ENCODE measurements around the gene ARFRP1. TPM values are rescaled to one million over a fixed set of nuclear protein-coding genes. Genes with fewer than 3 reads are reported as not detected.
A peak's percentile ranks its signal among the peaks of the same experiment; 100 is the strongest.

ARFRP1 gene
- total RNA-seq, 1 experiment from 2014 or later = 30.2 TPM

DNA sequence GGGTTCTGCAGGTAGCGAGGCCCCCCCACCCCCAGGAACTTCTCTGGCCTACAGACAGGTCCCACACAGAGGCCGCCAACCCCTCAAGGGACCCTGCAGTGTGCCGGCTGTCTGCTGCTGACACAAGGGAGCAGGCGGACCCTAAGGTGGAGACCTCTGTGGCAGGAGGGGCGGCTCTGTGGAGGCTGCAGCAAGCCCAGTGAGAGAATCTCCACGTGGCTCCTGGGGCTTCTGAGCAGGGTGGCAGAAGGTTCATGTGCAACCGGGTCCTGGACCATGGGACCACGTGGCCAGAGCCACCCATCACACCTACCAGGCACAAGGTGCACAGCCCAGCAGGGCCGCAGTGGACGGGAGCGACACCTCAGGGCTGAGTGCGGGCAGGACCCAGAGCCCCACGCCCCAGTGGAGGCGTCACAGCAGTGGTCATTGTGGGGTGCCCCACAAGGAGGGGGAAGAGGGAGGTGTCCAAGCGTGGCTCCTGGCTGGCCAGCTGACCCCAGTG is 4.3 kb downstream of the ARFRP1 start:
- no peak overlapping the region for H3K27ac Mint-ChIP-seq
- H3K4me3 Mint-ChIP-seq = no peak overlapping the region
- CTCF ChIA-PET = interaction anchor here (1.4 to 2.0 kb wide), 2 partner anchors 35 to 72 kb away, joined by 3 to 5 read pairs; no protein-coding TSS in a partner anchor
- no peaks in the 10 kb centered on the region for H3K9me3 Mint-ChIP-seq
- H3K36me3 Mint-ChIP-seq = peaks cover 17% of the 10 kb centered on the region
- TF ChIP-seq, protein P1, sequence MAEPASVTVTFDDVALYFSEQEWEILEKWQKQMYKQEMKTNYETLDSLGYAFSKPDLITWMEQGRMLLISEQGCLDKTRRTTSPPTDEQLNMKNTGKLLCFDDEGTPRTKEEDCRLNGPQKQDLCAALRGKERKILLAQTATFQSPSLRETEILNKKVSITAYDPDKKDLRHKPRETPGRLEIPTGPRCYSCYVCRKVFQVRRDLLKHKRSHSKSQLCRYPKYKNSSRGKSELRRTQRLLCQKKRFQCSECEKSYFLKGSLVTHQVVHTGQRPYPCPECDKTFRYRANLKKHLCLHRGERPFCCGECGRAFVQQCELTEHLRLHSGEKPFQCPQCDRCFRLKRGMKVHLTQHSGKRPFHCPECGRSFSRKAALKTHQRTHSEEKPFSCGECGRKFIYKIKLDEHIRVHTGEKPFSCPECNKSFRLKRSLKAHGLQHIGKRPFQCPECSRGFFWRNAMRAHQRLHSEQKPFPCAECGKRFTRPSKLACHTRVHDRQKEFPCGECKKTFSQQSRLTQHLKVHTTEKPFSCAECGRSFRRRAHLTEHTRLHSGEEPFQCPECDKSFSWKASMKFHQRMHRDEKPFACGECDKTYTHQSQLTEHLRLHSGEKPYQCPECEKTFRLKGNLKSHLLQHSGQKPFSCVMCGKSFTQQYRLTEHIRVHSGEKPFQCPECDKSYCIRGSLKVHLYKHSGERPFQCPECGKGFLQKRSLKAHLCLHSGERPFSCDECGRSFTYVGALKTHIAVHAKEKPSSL (CRISPR knock-in tag; conservative IDR thresholded peaks at IDR 0.05) = no peak
- no peak for TF ChIP-seq GRHL2 (CRISPR knock-in tag; IDR thresholded peaks at IDR 0.05; ENCODE audit: insufficient replicate concordance, severe bottlenecking)
- TF ChIP-seq, protein P2, sequence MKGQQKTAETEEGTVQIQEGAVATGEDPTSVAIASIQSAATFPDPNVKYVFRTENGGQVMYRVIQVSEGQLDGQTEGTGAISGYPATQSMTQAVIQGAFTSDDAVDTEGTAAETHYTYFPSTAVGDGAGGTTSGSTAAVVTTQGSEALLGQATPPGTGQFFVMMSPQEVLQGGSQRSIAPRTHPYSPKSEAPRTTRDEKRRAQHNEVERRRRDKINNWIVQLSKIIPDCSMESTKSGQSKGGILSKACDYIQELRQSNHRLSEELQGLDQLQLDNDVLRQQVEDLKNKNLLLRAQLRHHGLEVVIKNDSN (CRISPR knock-in tag; IDR thresholded peaks at IDR 0.05) = no peak
- no peak for TF ChIP-seq SP1 (CRISPR knock-in tag; conservative IDR thresholded peaks at IDR 0.05)
- TF ChIP-seq SOX15 (CRISPR knock-in tag; IDR thresholded peaks at IDR 0.05) = no peak
- TF ChIP-seq FOXK1 (CRISPR knock-in tag; IDR thresholded peaks at IDR 0.05) = no peak
- no peak for TF ChIP-seq PRRX2 (CRISPR knock-in tag; IDR thresholded peaks at IDR 0.05)
- no peak for TF ChIP-seq ATF1 (CRISPR knock-in tag; IDR thresholded peaks at IDR 0.05)
- no peak for DNase-seq (ENCODE audit: low spot score)
- no peaks in the 10 kb centered on the region for H3K27me3 Mint-ChIP-seq (ENCODE audit: low read depth)
- POLR2A ChIA-PET = no interaction called here
- H3K4me1 Mint-ChIP-seq = peaks cover 6% of the 10 kb centered on the region
- ATAC-seq = no peak

DNA sequence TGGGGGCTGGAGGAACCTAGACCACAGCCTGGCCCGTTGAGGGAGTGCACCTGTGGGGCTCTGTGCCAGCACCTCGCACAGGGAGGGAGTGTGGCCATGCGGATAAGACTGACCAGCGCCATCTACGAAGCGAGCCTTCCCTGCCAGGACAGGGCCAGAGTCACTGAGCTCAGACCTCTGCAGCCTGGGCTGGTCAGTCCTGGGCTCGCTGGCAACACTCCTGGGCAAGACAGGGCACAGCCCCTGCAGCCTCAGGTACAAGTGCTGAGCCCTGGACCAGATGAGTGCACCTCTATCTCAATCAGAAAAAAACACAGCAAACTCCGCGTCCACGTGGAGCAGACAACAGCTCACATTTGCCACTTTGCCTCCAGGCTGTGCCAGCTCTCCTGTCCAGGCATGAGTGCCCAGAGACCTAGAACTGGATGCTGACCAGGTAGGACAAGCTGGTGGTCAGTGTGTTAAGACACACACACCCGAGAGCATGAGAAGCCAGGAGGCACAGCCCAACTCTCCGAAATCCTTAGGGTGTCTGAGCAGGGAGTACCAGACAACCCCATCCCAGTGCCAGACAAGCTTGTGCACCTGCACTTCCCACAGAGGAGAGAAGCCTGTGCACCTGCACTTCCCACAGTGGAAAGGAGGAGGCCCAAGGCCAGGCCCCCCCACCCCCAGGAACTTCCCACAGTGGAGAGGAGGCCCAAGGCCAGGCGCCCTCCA is 4.9 kb downstream of the ARFRP1 start:
- peaks cover 15% of the 10 kb centered on the region for H3K36me3 Mint-ChIP-seq
- H3K4me3 Mint-ChIP-seq = no peak overlapping the region
- no peak overlapping the region; the same call in 1 of the 2 replicates for H3K27ac Mint-ChIP-seq
- TF ChIP-seq, protein P3, sequence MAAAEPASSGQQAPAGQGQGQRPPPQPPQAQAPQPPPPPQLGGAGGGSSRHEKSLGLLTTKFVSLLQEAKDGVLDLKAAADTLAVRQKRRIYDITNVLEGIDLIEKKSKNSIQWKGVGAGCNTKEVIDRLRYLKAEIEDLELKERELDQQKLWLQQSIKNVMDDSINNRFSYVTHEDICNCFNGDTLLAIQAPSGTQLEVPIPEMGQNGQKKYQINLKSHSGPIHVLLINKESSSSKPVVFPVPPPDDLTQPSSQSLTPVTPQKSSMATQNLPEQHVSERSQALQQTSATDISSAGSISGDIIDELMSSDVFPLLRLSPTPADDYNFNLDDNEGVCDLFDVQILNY (CRISPR knock-in tag; IDR thresholded peaks at IDR 0.05) = no peak
- TF ChIP-seq, protein P4, sequence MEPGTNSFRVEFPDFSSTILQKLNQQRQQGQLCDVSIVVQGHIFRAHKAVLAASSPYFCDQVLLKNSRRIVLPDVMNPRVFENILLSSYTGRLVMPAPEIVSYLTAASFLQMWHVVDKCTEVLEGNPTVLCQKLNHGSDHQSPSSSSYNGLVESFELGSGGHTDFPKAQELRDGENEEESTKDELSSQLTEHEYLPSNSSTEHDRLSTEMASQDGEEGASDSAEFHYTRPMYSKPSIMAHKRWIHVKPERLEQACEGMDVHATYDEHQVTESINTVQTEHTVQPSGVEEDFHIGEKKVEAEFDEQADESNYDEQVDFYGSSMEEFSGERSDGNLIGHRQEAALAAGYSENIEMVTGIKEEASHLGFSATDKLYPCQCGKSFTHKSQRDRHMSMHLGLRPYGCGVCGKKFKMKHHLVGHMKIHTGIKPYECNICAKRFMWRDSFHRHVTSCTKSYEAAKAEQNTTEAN (CRISPR knock-in tag; IDR thresholded peaks at IDR 0.05) = no peak
- TF ChIP-seq MYBL2 (CRISPR knock-in tag; IDR thresholded peaks at IDR 0.05) = no peak
- TF ChIP-seq CREM (CRISPR knock-in tag; IDR thresholded peaks at IDR 0.05) = no peak
- TF ChIP-seq FOXK1 (CRISPR knock-in tag; IDR thresholded peaks at IDR 0.05) = no peak
- no peak for TF ChIP-seq KAT7 (CRISPR knock-in tag; IDR thresholded peaks at IDR 0.05; ENCODE audit: borderline replicate concordance)
- TF ChIP-seq ZNF232 (CRISPR knock-in tag; IDR thresholded peaks at IDR 0.05) = no peak
- no peak for TF ChIP-seq TP53 (CRISPR knock-in tag; IDR thresholded peaks at IDR 0.05)
- no peaks in the 10 kb centered on the region for H3K27me3 Mint-ChIP-seq (ENCODE audit: low read depth)
- CTCF ChIA-PET = interaction anchor here (1.4 to 2.0 kb wide), 2 partner anchors 36 to 73 kb away, joined by 3 to 5 read pairs; no protein-coding TSS in a partner anchor
- DNase-seq (ENCODE audit: low spot score) (no peak), ATAC-seq (no peak)
- H3K9me3 Mint-ChIP-seq = no peaks in the 10 kb centered on the region
- H3K4me1 Mint-ChIP-seq = peaks cover 5% of the 10 kb centered on the region
- POLR2A ChIA-PET = no interaction called here

DNA sequence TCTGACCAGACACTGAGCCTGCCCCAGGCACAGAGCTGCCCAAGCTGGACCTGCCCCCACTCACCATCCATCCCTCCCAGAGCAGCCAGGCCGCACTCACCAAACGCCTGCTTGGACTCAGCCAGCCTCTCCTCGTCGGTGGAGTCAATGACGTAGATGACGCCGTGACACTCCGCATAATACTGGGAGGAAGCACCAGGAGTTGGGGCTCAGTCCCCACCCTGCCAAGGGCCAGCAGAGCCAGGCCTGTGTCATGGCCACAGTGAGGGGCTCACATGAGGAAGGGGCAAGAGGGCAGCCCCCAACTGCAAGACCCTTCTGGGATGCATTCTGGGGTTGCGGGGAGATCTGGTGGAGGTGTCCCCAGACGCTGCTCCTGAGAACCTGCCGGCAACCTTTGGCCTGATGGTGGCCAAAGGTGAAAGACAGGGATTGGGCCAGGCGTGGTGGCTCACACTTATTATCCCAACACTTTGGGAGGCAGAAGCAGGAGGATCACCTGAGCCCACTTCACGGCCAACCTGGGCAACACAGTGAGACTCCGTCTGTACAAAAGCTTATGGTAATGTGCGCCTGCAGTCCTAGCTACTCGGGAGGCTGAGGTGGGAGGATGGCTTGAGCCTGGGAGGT is 5.6 kb downstream of the ARFRP1 start:
- no peak for TF ChIP-seq RELA (CRISPR knock-in tag; IDR thresholded peaks at IDR 0.05; ENCODE audit: borderline replicate concordance)
- TF ChIP-seq ZNF121 (CRISPR knock-in tag; IDR thresholded peaks at IDR 0.05) = peak; percentile 21; the same call in 1 of the 2 replicates
- POLR2A ChIA-PET = no interaction called here
- ATAC-seq (no peak), DNase-seq (ENCODE audit: low spot score) (no peak)
- Mint-ChIP-seq H3K27me3 (ENCODE audit: low read depth) (no peaks in the 10 kb centered on the region), H3K4me3 (no peak overlapping the region), H3K9me3 (no peaks in the 10 kb centered on the region), H3K27ac (no peak overlapping the region), H3K36me3 (peaks cover 15% of the 10 kb centered on the region), H3K4me1 (peaks cover 9% of the 10 kb centered on the region)
- CTCF ChIA-PET = interaction anchor here (1.4 kb wide), 1 partner anchor 36 kb away, joined by 3 read pairs; no protein-coding TSS in a partner anchor
